ENCODE data around the gene PDCD4. TPM values are rescaled to one million over a fixed set of nuclear protein-coding genes. Genes with fewer than 3 reads are reported as not detected.

The PDCD4 gene
- total and polyA plus RNA-seq, 2 donors (not counting 3 experiments of a cell fraction or from before 2014, with no cell fraction given) = 14.4 to 47.9 TPM

GRCh38 chr10:110919971-110920881 lies 48.5 kb downstream of the PDCD4 start:
- FAIRE-seq (peak; percentile 62), DNase-seq (ENCODE audit: low read depth, low spot score) (peak; percentile 57)
- Histone ChIP-seq H3K4me3 (replicated peaks in 1 of 3; ENCODE audit: insufficient read depth in 1 of 3, low read depth in 1 of 3, low read length in 3 of 3) (peak overlapping the region; percentile 64 to 94 (median 93)), H3K4me1 (ENCODE audit: control insufficient read depth, extremely low read depth, insufficient read depth, low read length) (peaks cover 20% of the 10 kb centered on the region), H2AFZ (ENCODE audit: low read depth, low read length) (peak overlapping the region; percentile 51), H3K4me2 (ENCODE audit: insufficient read depth, low read length) (peak overlapping the region; percentile 80), H3K79me2 (ENCODE audit: control insufficient read depth, insufficient read depth, low read length) (peaks cover 36% of the 10 kb centered on the region), H3K27me3 (ENCODE audit: control insufficient read depth in 2 of 2, insufficient read depth in 2 of 2, low read length in 2 of 2) (no peaks in the 10 kb centered on the region), H4K20me1 (replicated peaks; ENCODE audit: control insufficient read depth, extremely low read depth, insufficient read depth, low read length) (peaks cover 6% of the 10 kb centered on the region), H3K9me3 (replicated peaks; ENCODE audit: control insufficient read depth, insufficient read depth, low read length) (no peaks in the 10 kb centered on the region), H3K9me1 (replicated peaks; ENCODE audit: control insufficient read depth, extremely low read depth, insufficient read depth, low read length) (no peaks in the 10 kb centered on the region), H3K9ac (replicated peaks; ENCODE audit: extremely low read depth, insufficient read depth, low read length) (peak overlapping the region; percentile 95), H3K36me3 (ENCODE audit: control insufficient read depth in 2 of 2, extremely low read depth in 1 of 2, insufficient read depth in 2 of 2, low read length in 2 of 2) (no peaks in the 10 kb centered on the region), H3K27ac (ENCODE audit: insufficient read depth, low read depth, low read length) (peak overlapping the region; percentile 78)
- ChIA-PET POLR2A (no interaction called here), CTCF (interaction anchor here (1.0 kb wide), 1 partner anchor 9 kb away, joined by 3 read pairs; no protein-coding TSS in a partner anchor)
- no peak for TF ChIP-seq JUN (IDR thresholded peaks at IDR 0.05; ENCODE audit: borderline replicate concordance, insufficient read depth, insufficient read length, low read depth)
- TF ChIP-seq EZH2 (IDR thresholded peaks at IDR 0.05; ENCODE audit: borderline replicate concordance, low read depth, low read length, severe bottlenecking) = no peak
- no peak for TF ChIP-seq MYC (IDR thresholded peaks at IDR 0.05; ENCODE audit: low read depth, low read length)
- no peak for TF ChIP-seq GATA2 (IDR thresholded peaks at IDR 0.05; ENCODE audit: insufficient read depth, insufficient read length, low read depth, low read length)
- TF ChIP-seq MAX (IDR thresholded peaks at IDR 0.05; ENCODE audit: insufficient read depth, insufficient read length) = no peak
- TF ChIP-seq FOS (IDR thresholded peaks at IDR 0.05; ENCODE audit: borderline replicate concordance, insufficient read depth, low read length) = no peak
- dilution Hi-C loops (cut with MboI; ENCODE audit: extremely low pct_ligation_motif_present, low sequenced_read_pairs) = no loop called here
- intact Hi-C loops (cut with micrococcal nuclease) = loop anchor here (1.0 to 5.0 kb wide), 8 partner anchors 49 to 1469 kb away; partner anchors contain the start of genes ADRA2A and PDCD4
- TSS peak; percentile 42 for BruUV-seq (replicated peaks)

All from endothelial cell of umbilical vein (primary cell).